H9 (cell line): ENCODE measurements around the gene ATP2C1. TPM values are rescaled to one million over a fixed set of nuclear protein-coding genes. Genes with fewer than 3 reads are reported as not detected.

Experiments used
- DNase-seq: peaks from one replicate; pipeline ENCODE4 v3.0.0-alpha.2; 2017
- H2AFZ ChIP-seq: one replicate; pipeline ENCODE4 v1.6.1; 2013; ENCODE audit warnings: mild to moderate bottlenecking, low read length, control low read depth, moderate library complexity
- H2AK5ac ChIP-seq: 2 replicates; pipeline ENCODE4 v1.6.1; 2013; ENCODE audit warnings: low read length, control low read depth, mixed read lengths; ENCODE audit not compliant: insufficient read length
- H2BK120ac ChIP-seq: one replicate; pipeline ENCODE4 v1.6.1; 2013; ENCODE audit warnings: low read depth, mild to moderate bottlenecking, low read length, control low read depth, inconsistent platforms; ENCODE audit not compliant: poor library complexity, severe bottlenecking
- H2BK12ac ChIP-seq: 2 replicates; pipeline ENCODE4 v1.6.1; 2013; ENCODE audit warnings: low read length, control low read depth, mixed read lengths, low read depth; ENCODE audit not compliant: insufficient read length
- H2BK15ac ChIP-seq: 2 replicates; pipeline ENCODE4 v1.6.1; 2013; ENCODE audit warnings: low read depth, low read length, control low read depth
- H2BK20ac ChIP-seq: one replicate; pipeline ENCODE4 v1.6.1; 2013; ENCODE audit warnings: low read depth, mild to moderate bottlenecking, low read length, control low read depth, inconsistent platforms; ENCODE audit not compliant: poor library complexity, severe bottlenecking
- H2BK5ac ChIP-seq: 2 replicates; pipeline ENCODE4 v1.6.1; 2013; ENCODE audit warnings: low read length, control low read depth, mixed read lengths; ENCODE audit not compliant: insufficient read length
- H3K14ac ChIP-seq: 2 replicates; pipeline ENCODE4 v1.6.1; 2013; ENCODE audit warnings: low read length, control low read depth; ENCODE audit not compliant: insufficient read depth
- H3K18ac ChIP-seq: 2 replicates; pipeline ENCODE4 v1.6.1; 2013; ENCODE audit warnings: low read depth, mild to moderate bottlenecking, mixed read lengths, low read length, control low read depth; ENCODE audit not compliant: insufficient read length
- H3K23ac ChIP-seq: 2 replicates; pipeline ENCODE4 v1.6.1; 2013; ENCODE audit warnings: low read length, control low read depth, mixed read lengths, low read depth; ENCODE audit not compliant: insufficient read length
- H3K23me2 ChIP-seq: 2 replicates; pipeline ENCODE4 v1.6.1; 2013; ENCODE audit warnings: low read depth, mild to moderate bottlenecking, mixed read lengths, low read length, control low read depth; ENCODE audit not compliant: insufficient read length, poor library complexity, severe bottlenecking
- H3K27ac ChIP-seq: 2 replicates; pipeline ENCODE4 v1.5.1; 2013; ENCODE audit warnings: low read length, control low read depth, mixed read lengths, low read depth; ENCODE audit not compliant: insufficient read length
- H3K27me3 ChIP-seq: 2 replicates; pipeline ENCODE4 v1.6.1; 2013; ENCODE audit warnings: low read length, control low read depth, inconsistent platforms; ENCODE audit not compliant: insufficient read depth
- H3K4ac ChIP-seq: 2 replicates; pipeline ENCODE4 v1.6.1; 2013; ENCODE audit warnings: low read depth, mild to moderate bottlenecking, control low read depth, inconsistent platforms, low read length, moderate library complexity
- H3K4me1 ChIP-seq: 2 replicates; pipeline ENCODE4 v1.6.1; 2013; ENCODE audit warnings: low read length, control low read depth, inconsistent platforms; ENCODE audit not compliant: insufficient read depth
- H3K4me2 ChIP-seq: 2 replicates; pipeline ENCODE4 v1.6.1; 2013; ENCODE audit warnings: low read length, control low read depth, mixed read lengths; ENCODE audit not compliant: insufficient read length, insufficient read depth
- H3K56ac ChIP-seq: 2 replicates; pipeline ENCODE4 v1.6.1; 2013; ENCODE audit warnings: low read depth, mild to moderate bottlenecking, mixed read lengths, low read length, control low read depth; ENCODE audit not compliant: insufficient read length
- H3K79me1 ChIP-seq: 2 replicates; pipeline ENCODE4 v1.6.1; 2013; ENCODE audit warnings: low read depth, mild to moderate bottlenecking, moderate library complexity, low read length, control low read depth, inconsistent platforms; ENCODE audit not compliant: insufficient read depth, poor library complexity, severe bottlenecking
- H3K79me2 ChIP-seq: 2 replicates; pipeline ENCODE4 v1.6.1; 2013; ENCODE audit warnings: low read length, control low read depth, inconsistent platforms; ENCODE audit not compliant: insufficient read depth
- H3K9ac ChIP-seq: 2 replicates; pipeline ENCODE4 v1.6.1; 2013; ENCODE audit warnings: low read length, control low read depth, mixed read lengths; ENCODE audit not compliant: insufficient read length; ENCODE audit errors: extremely low read depth
- H3K9me3 ChIP-seq: one replicate; pipeline ENCODE4 v1.6.1; 2013; ENCODE audit warnings: low read depth, low read length, inconsistent platforms; ENCODE audit not compliant: control insufficient read depth
- H3T11ph ChIP-seq: one replicate; pipeline ENCODE4 v1.6.1; 2013; ENCODE audit warnings: mild to moderate bottlenecking, low read length, control low read depth, inconsistent platforms
- H4K20me1 ChIP-seq: one replicate; pipeline ENCODE4 v1.6.1; 2013; ENCODE audit not compliant: control insufficient read depth, insufficient read length, insufficient read depth
- H4K5ac ChIP-seq: 2 replicates; pipeline ENCODE4 v1.6.1; 2013; ENCODE audit warnings: low read depth, mild to moderate bottlenecking, mixed read lengths, low read length, control low read depth; ENCODE audit not compliant: insufficient read length
- H4K8ac ChIP-seq: replicated peaks from 2 replicates; pipeline ENCODE4 v1.6.1; 2013; ENCODE audit warnings: low read length, control low read depth, mixed read lengths, low read depth; ENCODE audit not compliant: insufficient read length
- H4K91ac ChIP-seq: 2 replicates; pipeline ENCODE4 v1.6.1; 2013; ENCODE audit warnings: low read depth, mild to moderate bottlenecking, moderate library complexity, mixed read lengths, low read length, control low read depth; ENCODE audit not compliant: insufficient read length
- H3K27ac Mint-ChIP-seq, 3 experiments: 2 replicates in 2 of 3; 3 replicates in 1 of 3; pipeline ENCODE4 v1.8.0; 2020 to 2021; ENCODE audit warnings: mixed read lengths in 3 of 3, mild to moderate bottlenecking in 1 of 3, moderate library complexity in 1 of 3
- H3K27me3 Mint-ChIP-seq: 2 replicates; pipeline ENCODE4 v1.8.0; 2021; ENCODE audit warnings: low read depth, mild to moderate bottlenecking, moderate library complexity, mixed read lengths
- H3K36me3 Mint-ChIP-seq, 3 experiments: 2 replicates in 2 of 3; 3 replicates in 1 of 3; pipeline ENCODE4 v1.8.0; 2020 to 2021; ENCODE audit warnings: low read depth in 3 of 3, mixed read lengths in 3 of 3; ENCODE audit not compliant: insufficient read depth in 1 of 3
- H3K4me1 Mint-ChIP-seq, 2 experiments: 2 replicates each; pipeline ENCODE4 v1.8.0; 2020; ENCODE audit warnings: mixed read lengths in 2 of 2
- H3K4me3 Mint-ChIP-seq, 2 experiments: 2 replicates in 1 of 2; 3 replicates in 1 of 2; pipeline ENCODE4 v1.8.0; 2020 to 2021; ENCODE audit warnings: mild to moderate bottlenecking in 2 of 2, mixed read lengths in 2 of 2, moderate library complexity in 1 of 2
- H3K9me3 Mint-ChIP-seq, 2 experiments: 2 replicates in 1 of 2; 3 replicates in 1 of 2; pipeline ENCODE4 v1.8.0; 2020; ENCODE audit warnings: mild to moderate bottlenecking in 2 of 2, mixed read lengths in 2 of 2, moderate library complexity in 1 of 2
- WGBS: extraction: QIAGEN DNeasy Blood & Tissue Kit; methylation state at CpG from one replicate; pipeline ENCODE4 v1.1.7; 2013; ENCODE audit warnings: missing lambda C conversion rate, low lambda C conversion rate, mixed read lengths; ENCODE audit not compliant: insufficient read length; ENCODE audit errors: extremely low coverage; 5-methylcytosine and 5-hydroxymethylcytosine counted together
- total RNA-seq: library from RNA; stranded (reverse); gene quantifications from 2 replicates; pipeline ENCODE4 v1.2.1, GENCODE V29; 2021
- TF ChIP-seq, protein P1 (sequence below): fragments of 200-600 bp; sonication (generic); conservative IDR thresholded peaks from 3 replicates; pipeline ENCODE4 v1.8.0; 2021; ENCODE audit warnings: antibody characterized with exemption, mild to moderate bottlenecking

Gene ATP2C1
- total RNA-seq, 1 experiment from 2014 or later = 65.5 TPM

- no CpG with 5 or more reads among the region's 3 CpGs for WGBS
- no peak overlapping the region for H3K27ac Mint-ChIP-seq
Observed at GRCh38 chr3:131031660-131032059, 137.8 kb downstream of the ATP2C1 start.

More at GRCh38 chr3:131031660-131032059, 137.8 kb downstream of the ATP2C1 start:
- no peaks in the 10 kb centered on the region for H3K27me3 ChIP-seq
- H3T11ph ChIP-seq = no peak overlapping the region
- H2BK20ac ChIP-seq = no peak overlapping the region
- no peak overlapping the region for H2AK5ac ChIP-seq
- H3K23ac ChIP-seq = no peak overlapping the region
- no peak overlapping the region for H3K14ac ChIP-seq
- H2BK5ac ChIP-seq = no peak overlapping the region
- H3K27me3 Mint-ChIP-seq = no peaks in the 10 kb centered on the region
- no peaks in the 10 kb centered on the region for H4K20me1 ChIP-seq
- no peak overlapping the region for H4K91ac ChIP-seq
- H3K4me3 Mint-ChIP-seq = no peak overlapping the region
- H2BK15ac ChIP-seq = no peak overlapping the region
- no peak overlapping the region for H3K27ac ChIP-seq
- no peak for DNase-seq
- no peaks in the 10 kb centered on the region for H3K23me2 ChIP-seq
- H3K36me3 Mint-ChIP-seq = no peaks in the 10 kb centered on the region; a peak in 2 of 7 replicates
- no peaks in the 10 kb centered on the region for H3K79me2 ChIP-seq
- H3K9ac ChIP-seq = no peak overlapping the region
- H3K79me1 ChIP-seq = no peaks in the 10 kb centered on the region
- H3K4me2 ChIP-seq = no peak overlapping the region
- H3K4me1 ChIP-seq = no peaks in the 10 kb centered on the region
- H2BK120ac ChIP-seq = no peak overlapping the region
- H3K9me3 Mint-ChIP-seq = no peaks in the 10 kb centered on the region
- H3K4ac ChIP-seq = no peak overlapping the region
- no peak overlapping the region for H2BK12ac ChIP-seq
- H3K56ac ChIP-seq = no peak overlapping the region
- H4K8ac ChIP-seq = no peak overlapping the region
- TF ChIP-seq, protein P1, sequence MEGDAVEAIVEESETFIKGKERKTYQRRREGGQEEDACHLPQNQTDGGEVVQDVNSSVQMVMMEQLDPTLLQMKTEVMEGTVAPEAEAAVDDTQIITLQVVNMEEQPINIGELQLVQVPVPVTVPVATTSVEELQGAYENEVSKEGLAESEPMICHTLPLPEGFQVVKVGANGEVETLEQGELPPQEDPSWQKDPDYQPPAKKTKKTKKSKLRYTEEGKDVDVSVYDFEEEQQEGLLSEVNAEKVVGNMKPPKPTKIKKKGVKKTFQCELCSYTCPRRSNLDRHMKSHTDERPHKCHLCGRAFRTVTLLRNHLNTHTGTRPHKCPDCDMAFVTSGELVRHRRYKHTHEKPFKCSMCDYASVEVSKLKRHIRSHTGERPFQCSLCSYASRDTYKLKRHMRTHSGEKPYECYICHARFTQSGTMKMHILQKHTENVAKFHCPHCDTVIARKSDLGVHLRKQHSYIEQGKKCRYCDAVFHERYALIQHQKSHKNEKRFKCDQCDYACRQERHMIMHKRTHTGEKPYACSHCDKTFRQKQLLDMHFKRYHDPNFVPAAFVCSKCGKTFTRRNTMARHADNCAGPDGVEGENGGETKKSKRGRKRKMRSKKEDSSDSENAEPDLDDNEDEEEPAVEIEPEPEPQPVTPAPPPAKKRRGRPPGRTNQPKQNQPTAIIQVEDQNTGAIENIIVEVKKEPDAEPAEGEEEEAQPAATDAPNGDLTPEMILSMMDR = no peak
- H3K18ac ChIP-seq = no peak overlapping the region
- H4K5ac ChIP-seq = no peak overlapping the region
- H3K4me1 Mint-ChIP-seq = peaks cover 5 to 6% of the 10 kb centered on the region in 2 experiments; a peak in 3 of 4 replicates
- no peaks in the 10 kb centered on the region for H3K9me3 ChIP-seq
- no peak overlapping the region for H2AFZ ChIP-seq
